Keratinocyte (primary cell): ENCODE measurements around the gene RAE1. TPM values are rescaled to one million over a fixed set of nuclear protein-coding genes. Genes with fewer than 3 reads are reported as not detected.

Experiments used
- DNase-seq: peaks from one replicate; pipeline ENCODE4 v3.0.0-alpha.2; 2011; ENCODE audit warnings: low read depth, missing footprints, low spot score
- FAIRE-seq: peaks from 2 replicates; lab custom pipeline; 2011; peaks lifted over from hg19 to GRCh38; lab: Jason Lieb, UNC
- H2AFZ ChIP-seq: 2 replicates; pipeline ENCODE4 v1.6.0; 2012; ENCODE audit warnings: low read length, control low read depth, inconsistent platforms; ENCODE audit not compliant: control insufficient read depth
- H3K27ac ChIP-seq: 2 replicates; pipeline ENCODE4 v1.5.1; 2011; ENCODE audit warnings: low read length; ENCODE audit not compliant: control insufficient read depth, insufficient read depth
- H3K27me3 ChIP-seq: 3 replicates; pipeline ENCODE4 v1.6.0; 2011; ENCODE audit warnings: low read length; ENCODE audit not compliant: control insufficient read depth, insufficient read depth; ENCODE audit errors: extremely low read depth
- H3K36me3 ChIP-seq, 2 experiments: 2 replicates in 1 of 2; 3 replicates in 1 of 2; pipeline ENCODE4 v1.5.1; 2011; ENCODE audit warnings: low read length in 2 of 2, mild to moderate bottlenecking in 1 of 2; ENCODE audit not compliant: control insufficient read depth in 2 of 2, insufficient read depth in 2 of 2; ENCODE audit errors: extremely low read depth in 1 of 2
- H3K4me1 ChIP-seq: 3 replicates; pipeline ENCODE4 v1.5.1; 2011; ENCODE audit warnings: low read length; ENCODE audit not compliant: control insufficient read depth, insufficient read depth; ENCODE audit errors: extremely low read depth
- H3K4me2 ChIP-seq: 3 replicates; pipeline ENCODE4 v1.6.0; 2011; ENCODE audit warnings: low read depth, low read length; ENCODE audit not compliant: control insufficient read depth, insufficient read depth; ENCODE audit errors: extremely low read depth
- H3K4me3 ChIP-seq, 3 experiments: fragments of 200-600 bp in 1 of 3; sonication (generic) in 1 of 3; 2 replicates in 2 of 3; 3 replicates in 1 of 3; pipeline ENCODE4 v1.5.1; 2011 to 2016; ENCODE audit warnings: low read length in 3 of 3, mild to moderate bottlenecking in 3 of 3, control low read depth in 2 of 3, inconsistent platforms in 1 of 3, low read depth in 1 of 3, mixed read lengths in 1 of 3, mixed run types in 1 of 3, moderate library complexity in 1 of 3; ENCODE audit not compliant: control insufficient read depth in 2 of 3, insufficient read depth in 2 of 3; ENCODE audit errors: extremely low read depth in 1 of 3
- H3K79me2 ChIP-seq: 2 replicates; pipeline ENCODE4 v1.6.0; 2012; ENCODE audit warnings: low read length; ENCODE audit not compliant: control insufficient read depth, insufficient read depth
- H3K9ac ChIP-seq: 3 replicates; pipeline ENCODE4 v1.6.0; 2011; ENCODE audit warnings: low read length; ENCODE audit not compliant: control insufficient read depth, insufficient read depth; ENCODE audit errors: extremely low read depth
- H3K9me1 ChIP-seq: 3 replicates; pipeline ENCODE4 v1.6.0; 2011; ENCODE audit warnings: low read length; ENCODE audit not compliant: control insufficient read depth, insufficient read depth; ENCODE audit errors: extremely low read depth
- H3K9me3 ChIP-seq: 2 replicates; pipeline ENCODE4 v1.5.1; 2012; ENCODE audit warnings: low read depth, low read length; ENCODE audit not compliant: control insufficient read depth
- H4K20me1 ChIP-seq: 3 replicates; pipeline ENCODE4 v1.6.0; 2011; ENCODE audit warnings: low read length; ENCODE audit not compliant: control insufficient read depth, insufficient read depth; ENCODE audit errors: extremely low read depth
- EZH2 ChIP-seq: IDR thresholded peaks from one replicate; pipeline ENCODE4 v1.6.1; 2012; ENCODE audit warnings: inconsistent platforms, mild to moderate bottlenecking, low read length, moderate library complexity
- dilution Hi-C: fragments of 300-500 bp; cut with MboI; formaldehyde crosslinking; loops from one replicate; pipeline ENCODE4 v1.7.0; 2020; ENCODE audit warnings: low sequenced_read_pairs; ENCODE audit not compliant: extremely low pct_ligation_motif_present
- polyA plus RNA-seq, 5 experiments: library from polyadenylated mRNA; depleted of rRNA in 3 of 5; stranded (reverse) in 3 of 5; stranded (forward) in 1 of 5; unstranded in 1 of 5; fragments of >200 nt; gene quantifications; 1 replicate in 1 of 5; 2 replicates in 3 of 5; 3 replicates in 1 of 5; pipeline versions ENCODE4 v1.2.1 to v1.2.3, GENCODE V29; 2011 to 2012; ENCODE audit warnings: missing spikeins in 2 of 5, low read depth in 1 of 5, low replicate concordance in 1 of 5
- TF ChIP-seq, protein P1 (sequence below), 3 experiments: IDR thresholded peaks in 1 of 3; conservative IDR thresholded peaks in 1 of 3; optimal IDR thresholded peaks in 1 of 3; 2 replicates in 2 of 3; 3 replicates in 1 of 3; pipeline versions ENCODE3 to v1.5.1; 2011; ENCODE audit warnings: low read length in 3 of 3, mild to moderate bottlenecking in 3 of 3, moderate library complexity in 2 of 3, control low read depth in 1 of 3, inconsistent platforms in 1 of 3; ENCODE audit not compliant: insufficient read depth in 2 of 3; ENCODE audit errors: extremely low read depth in 1 of 3

RAE1 gene
- polyA plus RNA-seq, 1 donor (not counting 4 experiments of a cell fraction or from before 2014, with no cell fraction given) = 32.4 TPM

DNA sequence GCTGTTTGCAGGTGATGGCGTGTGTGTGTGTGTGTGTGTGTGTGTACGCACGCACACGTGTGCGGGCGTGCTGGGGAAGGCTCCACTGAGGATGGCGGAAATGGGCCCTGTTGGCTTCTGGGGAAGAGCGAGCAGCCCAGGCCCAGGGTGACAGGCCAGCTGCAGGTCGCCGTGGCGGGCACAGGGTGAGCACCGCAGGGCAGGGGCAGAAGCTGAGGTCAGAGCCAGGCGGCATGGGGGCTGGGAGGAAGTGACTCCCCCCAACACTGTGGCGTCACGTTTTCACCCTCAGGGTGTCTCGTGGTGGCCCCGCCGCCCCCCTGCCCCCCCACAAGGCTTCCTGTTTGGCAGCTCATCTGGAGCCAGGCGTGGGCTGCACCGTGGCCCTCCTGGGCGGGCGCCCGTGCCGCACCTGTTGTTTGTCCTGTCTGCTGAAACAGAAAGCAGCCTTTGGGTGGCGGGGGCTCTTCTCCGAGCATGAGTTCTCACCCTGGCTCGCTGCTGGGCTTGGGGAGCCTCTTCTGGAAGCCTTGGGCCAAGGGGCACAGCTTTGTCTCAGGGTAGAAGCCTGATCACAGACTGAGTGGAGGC lies 47.3 kb downstream of the RAE1 start:
- dilution Hi-C loops = no loop called here
- DNase-seq (no peak), FAIRE-seq (no peak)

DNA sequence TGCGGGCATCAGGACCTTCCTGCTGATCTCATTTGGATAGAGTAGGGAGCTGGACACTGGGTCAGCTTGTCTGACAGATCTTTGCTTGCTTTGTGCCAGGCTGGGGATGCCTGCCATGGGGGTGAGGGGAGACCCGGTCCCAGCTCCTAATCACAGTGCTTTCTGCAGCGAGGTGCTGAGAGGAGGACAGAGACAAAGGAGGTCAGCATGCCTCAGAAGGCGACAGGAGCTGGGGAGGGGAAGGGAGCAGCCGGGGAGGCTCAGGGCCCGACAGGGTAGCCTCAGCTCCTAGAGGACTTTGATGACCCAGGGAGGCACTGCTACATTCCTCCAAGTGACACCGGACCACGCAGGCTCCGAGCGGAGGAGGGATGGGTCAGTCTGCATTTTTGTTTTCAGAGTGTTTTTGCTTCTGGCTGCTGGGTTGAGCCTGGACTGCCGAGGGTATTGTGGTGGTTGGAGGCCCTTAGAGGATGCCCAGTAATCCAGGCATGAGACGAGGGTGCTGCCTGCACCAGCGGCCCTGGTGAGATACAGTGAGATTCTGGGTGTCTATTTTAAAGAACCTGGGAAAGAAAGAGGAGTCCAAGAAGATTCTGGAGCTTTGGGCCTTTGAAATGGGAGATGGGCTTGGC lies 48.0 kb downstream of the RAE1 start:
- no peaks in the 10 kb centered on the region for H3K9me3 ChIP-seq
- no peaks in the 10 kb centered on the region for H3K9me1 ChIP-seq
- dilution Hi-C loops = no loop called here
- no peaks in the 10 kb centered on the region for H4K20me1 ChIP-seq
- no peak overlapping the region for H2AFZ ChIP-seq
- H3K4me1 ChIP-seq = no peaks in the 10 kb centered on the region
- FAIRE-seq = no peak
- peaks cover 3 to 9% of the 10 kb centered on the region in 2 experiments for H3K36me3 ChIP-seq
- H3K79me2 ChIP-seq = no peaks in the 10 kb centered on the region
- no peak overlapping the region for H3K4me2 ChIP-seq
- no peaks in the 10 kb centered on the region for H3K27me3 ChIP-seq
- TF ChIP-seq, protein P1, sequence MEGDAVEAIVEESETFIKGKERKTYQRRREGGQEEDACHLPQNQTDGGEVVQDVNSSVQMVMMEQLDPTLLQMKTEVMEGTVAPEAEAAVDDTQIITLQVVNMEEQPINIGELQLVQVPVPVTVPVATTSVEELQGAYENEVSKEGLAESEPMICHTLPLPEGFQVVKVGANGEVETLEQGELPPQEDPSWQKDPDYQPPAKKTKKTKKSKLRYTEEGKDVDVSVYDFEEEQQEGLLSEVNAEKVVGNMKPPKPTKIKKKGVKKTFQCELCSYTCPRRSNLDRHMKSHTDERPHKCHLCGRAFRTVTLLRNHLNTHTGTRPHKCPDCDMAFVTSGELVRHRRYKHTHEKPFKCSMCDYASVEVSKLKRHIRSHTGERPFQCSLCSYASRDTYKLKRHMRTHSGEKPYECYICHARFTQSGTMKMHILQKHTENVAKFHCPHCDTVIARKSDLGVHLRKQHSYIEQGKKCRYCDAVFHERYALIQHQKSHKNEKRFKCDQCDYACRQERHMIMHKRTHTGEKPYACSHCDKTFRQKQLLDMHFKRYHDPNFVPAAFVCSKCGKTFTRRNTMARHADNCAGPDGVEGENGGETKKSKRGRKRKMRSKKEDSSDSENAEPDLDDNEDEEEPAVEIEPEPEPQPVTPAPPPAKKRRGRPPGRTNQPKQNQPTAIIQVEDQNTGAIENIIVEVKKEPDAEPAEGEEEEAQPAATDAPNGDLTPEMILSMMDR (optimal IDR thresholded peaks at IDR 0.05 in 1 of 3, IDR thresholded peaks at IDR 0.05 in 1 of 3, conservative IDR thresholded peaks at IDR 0.05 in 1 of 3; ENCODE audit: extremely low read depth in 1 of 3, insufficient read depth in 2 of 3, low read length in 3 of 3) = no peak
- TF ChIP-seq EZH2 = no peak
- H3K9ac ChIP-seq = no peak overlapping the region
- no peak for DNase-seq
- H3K27ac ChIP-seq = no peak overlapping the region
- no peak overlapping the region for H3K4me3 ChIP-seq

More for the DNA sequence above, 47.3 kb downstream of the RAE1 start:
- H3K27ac ChIP-seq = no peak overlapping the region
- no peaks in the 10 kb centered on the region for H3K79me2 ChIP-seq
- H3K9me3 ChIP-seq = no peaks in the 10 kb centered on the region
- no peak overlapping the region for H3K4me3 ChIP-seq
- no peak for TF ChIP-seq EZH2
- TF ChIP-seq, protein P1 (optimal IDR thresholded peaks at IDR 0.05 in 1 of 3, IDR thresholded peaks at IDR 0.05 in 1 of 3, conservative IDR thresholded peaks at IDR 0.05 in 1 of 3; ENCODE audit: extremely low read depth in 1 of 3, insufficient read depth in 2 of 3, low read length in 3 of 3) = no peak
- no peaks in the 10 kb centered on the region for H3K9me1 ChIP-seq
- no peak overlapping the region for H2AFZ ChIP-seq
- H3K9ac ChIP-seq = no peak overlapping the region
- no peaks in the 10 kb centered on the region for H3K4me1 ChIP-seq
- H4K20me1 ChIP-seq = no peaks in the 10 kb centered on the region
- H3K27me3 ChIP-seq = no peaks in the 10 kb centered on the region
- H3K4me2 ChIP-seq = no peak overlapping the region
- peaks cover 3 to 12% of the 10 kb centered on the region in 2 experiments for H3K36me3 ChIP-seq
